HG03575 (cell line): ENCODE data around the gene SLC40A1.
"Not testable (repeated sequence)": the region's sequence is repeated elsewhere in the genome, so short reads cannot be mapped to it uniquely, and the experiment has no call there.

Experiments
- ATAC-seq: cut with Tn5 transposase; IDR thresholded peaks from one replicate; pipeline ENCODE4 v1.9.1; 2021; ENCODE audit not compliant: unreplicated experiment, insufficient number of reproducible peaks, low FRiP score; ENCODE audit errors: extremely low read depth

Gene SLC40A1

GRCh38 chr2:189602233-189602632 lies 21.6 kb upstream of the SLC40A1 start:
- no peak for ATAC-seq

DNA sequence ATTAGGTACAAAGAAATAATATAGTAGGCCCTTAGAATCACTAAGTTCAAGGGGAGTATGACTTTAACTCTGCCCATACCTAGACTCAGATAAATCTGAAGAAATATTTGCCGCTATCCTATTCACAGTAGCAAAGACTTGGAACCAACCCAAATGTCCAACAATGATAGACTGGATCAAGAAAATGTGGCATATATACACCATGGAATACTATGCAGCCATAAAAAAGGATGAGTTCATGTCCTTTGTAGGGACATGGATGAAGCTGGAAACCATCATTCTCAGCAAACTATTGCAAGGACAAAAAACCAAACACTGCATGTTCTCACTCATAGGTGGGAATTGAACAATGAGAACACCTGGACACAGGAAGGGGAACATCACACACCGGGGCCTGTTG lies 21.1 kb upstream of the SLC40A1 start:
- not testable (repeated sequence) for ATAC-seq

DNA sequence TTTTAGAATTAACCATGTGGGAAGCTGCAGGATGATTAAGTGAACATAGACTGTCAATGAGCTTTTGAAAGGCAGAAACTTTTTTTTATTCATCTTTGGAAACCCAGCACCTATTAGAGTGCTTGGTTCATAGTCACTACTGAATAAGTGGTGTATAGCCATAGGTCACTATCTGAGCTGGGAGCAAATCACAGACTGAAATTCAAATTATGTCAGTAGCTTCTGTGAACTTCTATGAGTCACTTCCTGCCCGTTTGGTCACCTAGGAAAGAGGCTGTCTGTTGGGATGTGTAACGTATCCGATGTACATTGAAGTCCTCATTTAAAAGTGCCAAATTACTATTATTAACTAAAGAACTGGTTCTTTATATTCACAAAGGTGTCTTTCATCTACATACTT lies 20.5 kb upstream of the SLC40A1 start:
- no peak for ATAC-seq

DNA sequence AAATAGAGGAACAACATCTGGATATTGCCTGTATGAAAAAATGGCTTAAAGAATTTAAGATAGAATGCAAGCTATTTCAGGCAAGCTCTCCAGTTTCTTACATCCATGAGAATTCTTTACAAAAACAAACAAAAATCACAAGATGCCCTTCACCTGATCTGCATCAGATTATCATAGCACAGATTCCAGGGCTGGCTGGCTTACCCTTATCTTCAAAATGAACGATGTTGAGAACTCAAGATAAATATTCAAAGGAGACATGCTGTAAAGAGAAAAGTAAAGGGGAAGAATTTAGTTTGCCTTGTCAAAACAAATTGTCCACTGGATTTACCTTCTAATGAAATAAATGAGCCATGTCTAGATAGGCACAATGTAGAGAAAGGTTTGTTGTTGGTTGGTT lies 18.7 kb upstream of the SLC40A1 start:
- ATAC-seq = no peak

DNA sequence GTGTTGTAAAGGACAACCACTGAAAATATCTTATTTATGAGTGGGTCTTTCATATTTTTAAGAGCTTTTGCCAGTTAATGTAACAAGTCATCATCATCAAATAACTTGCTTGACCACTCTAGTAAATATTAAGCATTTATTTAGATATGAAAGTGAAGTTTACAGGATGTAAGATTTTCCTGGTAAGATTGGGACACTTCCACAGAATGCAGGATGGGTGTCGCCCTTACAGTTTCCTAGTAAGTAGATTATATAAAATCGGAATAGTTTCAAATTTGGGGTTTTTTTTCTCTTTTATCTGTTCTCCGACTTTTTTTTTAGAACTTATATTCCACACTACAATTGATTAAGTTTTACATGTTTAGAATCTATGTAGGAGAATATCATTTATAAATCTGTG lies 14.8 kb upstream of the SLC40A1 start:
- ATAC-seq = no peak

GRCh38 chr2:189594305-189594704 lies 13.7 kb upstream of the SLC40A1 start:
- no peak for ATAC-seq

- no peak for ATAC-seq
These were observed 12.5 kb upstream of the SLC40A1 start for GRCh38 chr2:189593115-189593514.

- ATAC-seq = no peak
These were observed 11.9 kb upstream of the SLC40A1 start for GRCh38 chr2:189592353-189592984.

DNA sequence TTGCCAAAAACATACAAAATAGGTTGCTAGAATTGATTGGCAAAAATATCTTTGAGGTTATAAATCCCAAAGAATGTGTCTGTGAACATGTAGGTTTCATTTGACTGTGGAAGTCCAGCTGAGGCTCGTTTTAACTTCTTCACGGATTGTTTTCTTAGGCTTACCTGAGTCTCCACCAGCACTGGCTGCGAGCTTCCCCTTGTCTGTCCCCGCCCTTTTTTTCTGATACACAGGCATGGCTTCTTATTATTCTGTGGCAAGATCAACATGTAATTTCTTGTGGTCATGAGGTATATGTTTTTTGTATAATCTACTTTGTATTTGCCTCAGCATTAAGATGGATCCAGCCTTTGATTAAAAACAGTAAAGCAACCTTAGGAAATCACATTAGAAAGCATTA lies 7.2 kb upstream of the SLC40A1 start:
- ATAC-seq = no peak

DNA sequence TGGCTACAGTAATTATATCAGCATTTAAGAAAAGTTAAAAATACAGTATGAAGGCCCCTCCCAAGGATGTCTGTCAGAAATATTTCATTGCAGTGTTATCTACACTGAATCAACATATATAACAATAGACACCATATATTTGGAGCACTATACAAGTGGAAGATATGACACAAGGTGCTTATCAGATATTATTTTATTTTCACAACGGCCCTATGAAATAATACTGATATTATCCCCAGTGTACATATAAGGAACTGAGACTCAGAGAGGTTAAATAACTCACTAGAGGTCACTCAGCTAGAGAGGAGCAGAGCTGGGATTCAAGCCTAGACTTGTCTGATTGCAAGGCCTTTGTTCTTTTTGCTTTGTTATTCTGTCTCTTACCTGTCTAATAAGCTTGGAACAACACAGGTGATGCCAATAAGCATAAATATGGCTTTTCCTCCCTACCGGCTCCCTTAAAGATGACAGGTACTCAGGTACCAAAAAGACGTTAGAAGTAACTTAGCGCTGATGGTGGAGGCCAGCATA lies 4.7 kb upstream of the SLC40A1 start:
- no peak for ATAC-seq

GRCh38 chr2:189584686-189585085 lies 4.1 kb upstream of the SLC40A1 start:
- ATAC-seq = no peak

DNA sequence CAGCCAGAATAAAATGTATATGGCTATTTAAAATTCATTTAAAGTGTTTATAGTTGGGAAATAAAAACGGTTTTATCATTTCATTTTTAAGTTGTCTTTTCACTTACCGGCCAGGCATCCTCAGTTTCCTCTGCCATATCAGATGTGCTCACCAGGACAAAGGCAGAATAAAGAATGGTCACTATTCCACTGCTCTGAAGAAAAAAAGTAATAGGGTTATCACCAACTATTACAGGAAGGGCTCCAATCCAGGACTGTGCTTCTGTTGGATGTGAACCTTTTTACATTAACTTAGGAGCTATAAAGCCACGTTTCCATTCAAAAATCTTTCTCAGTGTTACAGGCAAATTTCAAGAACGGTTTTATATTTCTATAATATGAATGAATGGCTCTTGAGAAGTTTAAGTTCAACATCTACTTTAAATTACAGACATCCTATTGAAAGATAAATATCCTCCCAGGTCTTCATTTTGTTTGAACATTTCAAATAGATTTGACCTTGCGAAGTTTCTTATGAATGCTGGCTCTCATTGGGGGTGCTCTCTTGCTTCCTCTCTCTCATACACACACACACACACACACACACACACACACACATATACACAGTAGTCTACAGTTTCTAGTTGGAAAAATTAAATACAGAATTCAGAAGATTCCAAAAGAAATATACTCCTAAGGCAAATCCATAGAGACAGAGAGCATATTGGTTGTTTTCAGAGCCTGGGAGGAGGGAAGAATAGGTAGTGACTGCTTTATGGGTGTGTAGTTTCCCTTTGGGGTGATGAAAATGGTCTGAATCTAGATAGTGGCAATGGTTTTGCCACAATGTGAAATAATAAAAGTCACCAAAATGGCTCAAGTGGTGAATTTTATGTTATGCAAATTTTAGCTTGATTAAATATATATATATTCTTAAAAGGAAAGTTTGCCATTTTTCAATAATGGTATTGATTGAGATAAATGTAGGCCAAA lies 2.9 kb upstream of the SLC40A1 start:
- ATAC-seq = no peak

DNA sequence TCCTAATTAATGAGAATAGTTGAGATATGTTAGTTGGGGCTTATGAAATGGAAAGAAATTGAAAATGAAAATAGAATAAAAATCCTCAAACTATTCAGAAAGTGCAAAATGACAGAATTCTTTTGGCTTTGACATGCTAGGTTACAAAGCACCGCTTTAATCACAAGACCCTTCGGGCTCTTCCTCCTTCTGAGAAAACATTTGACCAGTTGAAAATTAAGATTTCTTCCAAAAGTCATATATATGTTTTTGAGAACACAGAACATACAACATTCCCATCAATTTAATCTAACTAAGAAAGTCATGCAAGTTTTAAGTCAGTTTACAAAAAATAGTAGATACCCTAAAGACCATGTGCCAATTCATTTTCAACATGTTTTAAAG lies 2.2 kb upstream of the SLC40A1 start:
- ATAC-seq = no peak

DNA sequence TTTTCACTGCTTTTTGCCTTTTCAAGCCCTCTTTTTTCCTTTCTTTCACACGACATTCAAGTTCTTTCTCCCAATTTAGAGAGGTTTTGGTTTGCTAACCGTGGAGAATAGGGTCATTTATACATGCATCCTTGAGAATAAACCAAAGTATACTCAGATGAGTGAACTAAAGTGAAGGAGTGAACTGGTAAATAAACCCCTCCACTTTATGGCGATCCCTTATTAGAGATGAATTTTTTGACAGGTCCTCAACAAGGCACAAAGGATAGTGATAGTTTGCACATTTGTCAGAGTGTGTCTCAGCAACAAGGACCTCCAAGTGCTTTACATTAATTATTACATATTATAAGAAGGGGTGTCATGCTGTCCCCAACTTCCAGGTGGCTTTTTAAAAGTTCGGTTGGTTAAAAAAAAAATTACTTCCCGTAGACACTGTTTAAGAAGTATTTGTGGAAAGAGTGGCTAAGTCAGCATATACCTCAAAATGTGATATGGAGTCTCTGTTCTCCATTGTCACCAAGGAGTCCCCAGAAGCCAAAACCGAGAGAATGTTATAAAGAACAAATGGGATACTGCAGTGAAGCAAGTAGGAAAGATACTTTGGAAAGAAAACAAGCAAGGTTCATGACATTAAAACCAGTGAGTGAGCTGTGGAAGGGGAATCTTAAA lies 1.7 kb upstream of the SLC40A1 start:
- no peak for ATAC-seq

DNA sequence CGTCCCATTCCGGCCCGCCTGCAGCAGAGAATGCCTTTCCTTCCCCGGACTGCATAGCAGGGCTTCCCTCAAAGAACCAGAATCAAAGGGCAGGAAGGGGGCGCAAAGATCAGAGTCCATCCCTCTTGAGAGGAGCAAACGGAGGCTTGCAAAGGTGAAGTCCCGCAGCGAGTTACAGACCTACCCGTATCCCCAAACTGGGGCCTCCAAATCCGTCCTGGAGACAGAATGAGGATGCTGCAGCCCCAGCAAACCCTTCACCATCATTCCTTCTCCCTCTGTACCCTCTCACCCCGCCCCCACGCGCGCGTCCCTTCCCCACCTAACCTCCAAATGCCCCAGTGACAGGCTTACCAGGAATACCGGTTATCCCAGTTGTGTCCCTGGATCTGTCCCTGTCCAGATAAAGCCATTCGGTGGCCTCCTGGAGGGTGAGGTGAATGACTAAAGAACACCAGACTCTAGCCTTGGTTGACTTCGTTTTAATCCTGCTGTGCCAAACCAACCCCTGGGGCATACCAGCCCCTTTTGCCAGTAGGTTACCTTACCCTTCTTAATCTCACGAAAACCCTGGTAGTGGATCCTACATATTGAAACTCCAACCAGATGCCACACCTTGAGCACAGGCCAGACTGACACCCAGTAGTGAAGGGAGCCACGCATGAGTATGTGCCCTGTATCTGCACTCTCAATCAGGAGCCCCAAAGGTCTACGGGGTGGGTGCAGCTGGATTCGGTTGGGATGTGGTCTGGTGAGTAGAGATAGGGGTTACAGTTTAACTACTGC lies 961 bp upstream of the SLC40A1 start:
- no peak for ATAC-seq

DNA sequence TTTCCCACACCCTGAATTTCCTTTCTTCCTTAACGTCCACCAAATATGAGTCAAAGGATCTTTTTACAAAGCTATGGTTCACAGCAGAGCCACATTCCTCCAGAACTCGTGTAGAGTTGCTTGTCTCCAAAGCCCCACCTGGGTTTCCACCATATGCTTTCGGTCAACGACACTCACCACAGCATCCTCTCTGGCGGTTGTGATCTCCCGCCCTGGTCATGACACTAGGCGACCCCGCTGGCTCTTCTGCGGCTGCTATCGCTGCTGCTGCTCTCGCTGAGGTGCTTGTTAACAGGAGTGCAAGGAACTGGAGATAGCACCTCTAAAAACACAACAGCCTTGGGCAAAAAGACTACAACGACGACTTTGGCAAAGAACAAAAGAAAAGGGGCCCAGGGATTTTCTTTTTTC lies 340 bp downstream of the SLC40A1 start:
- no peak for ATAC-seq

GRCh38 chr2:189579585-189580186 lies 900 bp downstream of the SLC40A1 start:
- ATAC-seq = no peak

- no peak for ATAC-seq
These were observed 2.2 kb downstream of the SLC40A1 start for GRCh38 chr2:189578272-189578950.
